GM18526 (cell line): Measurements from ENCODE around the gene COLEC11.

Experiments
- POLR2A ChIP-seq: IDR thresholded peaks from 3 replicates; pipeline ENCODE4 v1.6.1; 2011; ENCODE audit not compliant: insufficient read length; ENCODE audit errors: extremely low read depth

Gene COLEC11

DNA sequence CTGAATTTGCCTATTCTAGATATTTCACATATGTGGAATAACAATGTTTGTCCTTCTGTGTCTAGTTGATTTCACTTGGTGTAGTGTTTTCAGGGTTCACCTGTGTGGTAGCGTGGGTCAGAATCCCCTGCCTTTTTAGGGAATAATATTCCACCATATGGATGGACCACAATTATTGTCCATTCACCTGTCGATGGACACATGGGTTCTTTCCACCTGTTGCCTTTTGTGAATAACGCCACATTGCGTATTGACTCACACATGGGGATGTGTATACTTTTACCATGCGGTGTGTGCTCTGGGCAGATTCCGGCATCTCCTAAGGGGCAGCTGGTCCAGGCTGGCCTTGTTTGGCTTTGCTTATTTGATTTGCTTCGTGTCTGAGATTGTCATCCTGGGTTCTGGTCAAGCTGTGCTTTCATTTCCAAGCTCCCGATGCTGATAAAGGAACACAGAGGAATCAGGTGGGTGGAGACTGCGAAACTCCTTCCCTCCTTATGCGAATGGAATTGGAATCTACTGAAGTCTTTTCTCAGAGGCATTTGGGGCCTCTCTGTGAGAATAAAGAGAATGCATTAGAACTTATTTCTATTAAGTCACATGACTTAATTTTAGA is 44.2 kb downstream of the COLEC11 start:
- no peak for TF ChIP-seq POLR2A

DNA sequence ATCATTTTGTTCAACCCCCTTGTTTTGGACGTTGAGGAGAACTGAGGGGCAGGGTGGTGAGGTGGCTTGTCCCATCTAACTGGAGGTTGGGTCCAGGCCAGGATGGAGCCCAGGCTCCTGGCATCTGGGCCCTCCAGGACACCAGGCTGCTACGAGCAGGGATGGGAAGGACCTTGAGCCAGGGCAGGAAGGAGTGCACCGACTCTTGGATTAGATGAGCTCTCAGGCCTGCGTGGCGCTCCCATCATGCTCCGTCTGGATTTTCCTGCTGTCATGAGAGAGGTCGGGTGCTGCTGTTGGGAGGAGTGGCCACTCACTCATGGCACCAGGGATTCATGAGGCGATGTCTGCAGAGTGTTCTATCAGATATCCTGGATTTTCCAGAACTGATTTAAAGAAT is 44.7 kb downstream of the COLEC11 start:
- no peak for TF ChIP-seq POLR2A

DNA sequence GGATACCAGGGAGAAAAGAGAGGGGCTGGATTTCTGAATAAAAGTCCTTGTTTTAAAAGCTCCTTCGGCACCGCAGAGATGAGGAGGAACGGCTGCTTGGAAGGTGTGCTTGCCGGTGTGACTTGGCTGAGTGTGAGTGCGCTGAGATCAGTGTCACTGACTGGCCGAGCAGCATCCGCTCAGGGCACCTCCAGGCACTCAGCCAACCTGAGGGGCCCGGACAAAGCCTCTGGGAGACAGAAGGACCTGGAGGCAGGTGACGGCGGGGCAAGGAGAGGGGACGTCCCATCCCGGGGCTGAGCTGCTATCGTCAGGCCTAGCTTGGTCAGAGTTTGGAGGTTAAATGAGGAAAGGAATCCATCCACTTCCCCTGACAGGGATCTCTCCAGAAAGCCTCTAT is 46.3 kb downstream of the COLEC11 start:
- TF ChIP-seq POLR2A = no peak

DNA sequence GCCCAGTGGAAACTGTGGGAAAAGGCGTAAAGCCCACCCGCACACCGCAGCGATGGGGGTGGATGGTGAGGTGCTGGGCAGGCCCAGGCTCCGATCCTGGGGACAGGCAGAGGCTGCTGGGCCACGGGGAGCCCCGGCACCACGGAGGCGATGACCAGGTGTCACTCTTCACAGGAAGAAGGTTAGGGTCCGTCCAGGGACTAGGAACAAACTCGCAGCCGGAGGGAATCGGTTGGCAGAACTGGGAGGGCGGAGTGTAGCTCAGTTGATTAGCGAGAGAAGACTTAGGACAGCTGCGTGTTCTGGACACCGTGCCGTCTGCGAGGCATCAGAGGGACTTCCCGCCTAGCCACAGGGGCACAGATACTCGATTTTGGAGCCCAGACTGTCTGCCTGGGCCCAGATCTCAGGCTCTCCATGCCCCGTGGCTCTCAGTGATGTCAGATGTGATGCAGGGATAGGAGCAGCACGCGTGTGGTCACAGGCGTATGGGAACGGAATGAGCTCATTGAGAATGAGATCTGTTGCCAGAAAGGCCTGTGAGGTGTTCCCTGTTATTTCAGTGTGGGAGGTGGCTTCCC is 47.0 kb downstream of the COLEC11 start:
- no peak for TF ChIP-seq POLR2A

DNA sequence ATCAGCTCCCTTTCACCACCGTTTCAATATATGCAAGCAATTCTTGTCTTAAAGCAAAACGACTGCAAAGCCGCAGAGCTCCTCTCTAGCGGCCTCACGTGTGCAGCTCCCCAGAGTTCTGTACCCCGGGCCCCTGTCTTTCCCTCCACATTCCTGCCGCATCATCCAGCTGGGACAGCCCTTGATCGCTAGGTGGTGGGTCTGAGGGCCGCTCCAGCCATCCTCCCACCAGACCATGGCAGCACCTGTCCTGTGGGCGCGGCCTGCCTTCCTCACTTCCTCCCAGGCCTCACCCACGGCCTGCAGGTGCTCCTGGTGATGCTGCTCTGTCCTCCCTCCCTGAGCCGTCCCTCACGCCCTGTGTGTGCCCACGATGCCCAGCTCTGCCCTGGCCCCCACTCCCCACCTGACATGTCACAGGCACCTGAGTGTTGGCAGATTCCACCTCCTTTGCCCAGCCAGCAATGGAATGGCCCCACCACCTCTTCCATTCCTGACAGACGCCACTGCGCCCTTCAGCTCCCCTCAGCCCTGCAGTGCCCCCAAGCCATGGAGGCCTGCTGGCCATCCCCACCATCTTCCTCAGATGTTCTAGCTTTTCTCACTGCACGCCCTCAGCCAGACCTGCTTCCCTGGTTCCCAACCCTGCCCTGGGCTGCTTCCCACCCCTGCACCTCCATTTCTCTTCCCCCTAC is 47.8 kb downstream of the COLEC11 start:
- no peak for TF ChIP-seq POLR2A

DNA sequence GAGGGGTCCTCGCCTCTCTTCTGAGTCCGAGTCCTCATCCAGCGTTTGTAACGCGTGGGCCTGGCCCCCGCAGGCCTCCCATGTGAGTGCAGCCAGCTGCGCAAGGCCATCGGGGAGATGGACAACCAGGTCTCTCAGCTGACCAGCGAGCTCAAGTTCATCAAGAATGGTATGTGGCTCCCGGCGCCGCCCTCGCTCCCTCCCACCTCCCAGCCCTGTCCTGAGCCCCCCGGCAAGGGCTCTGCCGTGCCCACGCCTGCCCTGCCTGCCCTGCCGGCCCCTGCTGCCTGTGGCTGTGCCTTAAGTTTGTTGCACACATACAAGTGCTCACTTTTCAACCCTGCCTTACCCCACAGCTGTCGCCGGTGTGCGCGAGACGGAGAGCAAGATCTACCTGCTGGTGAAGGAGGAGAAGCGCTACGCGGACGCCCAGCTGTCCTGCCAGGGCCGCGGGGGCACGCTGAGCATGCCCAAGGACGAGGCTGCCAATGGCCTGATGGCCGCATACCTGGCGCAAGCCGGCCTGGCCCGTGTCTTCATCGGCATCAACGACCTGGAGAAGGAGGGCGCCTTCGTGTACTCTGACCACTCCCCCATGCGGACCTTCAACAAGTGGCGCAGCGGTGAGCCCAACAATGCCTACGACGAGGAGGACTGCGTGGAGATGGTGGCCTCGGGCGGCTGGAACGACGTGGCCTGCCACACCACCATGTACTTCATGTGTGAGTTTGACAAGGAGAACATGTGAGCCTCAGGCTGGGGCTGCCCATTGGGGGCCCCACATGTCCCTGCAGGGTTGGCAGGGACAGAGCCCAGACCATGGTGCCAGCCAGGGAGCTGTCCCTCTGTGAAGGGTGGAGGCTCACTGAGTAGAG is 48.7 kb downstream of the COLEC11 start:
- no peak for TF ChIP-seq POLR2A

DNA sequence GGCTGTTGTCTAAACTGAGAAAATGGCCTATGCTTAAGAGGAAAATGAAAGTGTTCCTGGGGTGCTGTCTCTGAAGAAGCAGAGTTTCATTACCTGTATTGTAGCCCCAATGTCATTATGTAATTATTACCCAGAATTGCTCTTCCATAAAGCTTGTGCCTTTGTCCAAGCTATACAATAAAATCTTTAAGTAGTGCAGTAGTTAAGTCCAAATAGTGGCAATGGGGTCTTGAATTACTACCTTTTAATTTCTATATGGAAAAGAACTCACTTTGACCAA is 49.3 kb downstream of the COLEC11 start:
- TF ChIP-seq POLR2A = no peak

DNA sequence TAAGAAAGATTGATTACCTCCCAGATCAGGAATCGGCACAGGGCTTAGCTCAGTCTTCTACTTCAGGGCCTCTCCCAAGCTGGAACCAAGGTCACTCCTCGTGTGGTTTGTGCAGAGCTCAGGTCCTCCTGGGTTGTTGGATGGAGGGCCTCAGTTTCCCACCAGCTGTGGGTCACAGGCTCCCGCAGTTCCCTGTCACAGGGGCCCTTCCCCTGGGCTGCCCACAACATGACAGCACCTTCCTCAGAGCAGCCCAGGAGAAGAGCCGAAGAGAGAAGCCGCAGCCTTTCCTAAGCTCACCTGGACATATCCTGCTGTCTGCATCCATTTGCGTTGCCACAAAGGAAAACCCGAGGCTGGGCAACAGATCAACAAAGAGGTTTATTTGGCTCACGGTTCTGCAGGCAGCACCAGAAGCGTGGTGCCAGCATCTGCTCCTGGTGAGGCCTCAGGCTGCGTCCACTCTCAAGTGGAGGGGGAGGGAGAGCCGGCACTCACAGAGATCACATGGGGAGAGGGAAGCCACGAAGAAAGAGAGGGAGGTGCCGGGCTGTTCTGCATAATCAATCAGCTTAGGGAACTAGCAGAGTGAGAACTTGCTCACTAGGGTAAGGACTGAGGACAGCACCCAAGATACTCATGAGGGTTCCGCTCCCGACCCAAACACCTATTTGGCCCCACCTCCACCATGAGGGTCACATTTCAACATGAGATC is 50.1 kb downstream of the COLEC11 start:
- TF ChIP-seq POLR2A = no peak

DNA sequence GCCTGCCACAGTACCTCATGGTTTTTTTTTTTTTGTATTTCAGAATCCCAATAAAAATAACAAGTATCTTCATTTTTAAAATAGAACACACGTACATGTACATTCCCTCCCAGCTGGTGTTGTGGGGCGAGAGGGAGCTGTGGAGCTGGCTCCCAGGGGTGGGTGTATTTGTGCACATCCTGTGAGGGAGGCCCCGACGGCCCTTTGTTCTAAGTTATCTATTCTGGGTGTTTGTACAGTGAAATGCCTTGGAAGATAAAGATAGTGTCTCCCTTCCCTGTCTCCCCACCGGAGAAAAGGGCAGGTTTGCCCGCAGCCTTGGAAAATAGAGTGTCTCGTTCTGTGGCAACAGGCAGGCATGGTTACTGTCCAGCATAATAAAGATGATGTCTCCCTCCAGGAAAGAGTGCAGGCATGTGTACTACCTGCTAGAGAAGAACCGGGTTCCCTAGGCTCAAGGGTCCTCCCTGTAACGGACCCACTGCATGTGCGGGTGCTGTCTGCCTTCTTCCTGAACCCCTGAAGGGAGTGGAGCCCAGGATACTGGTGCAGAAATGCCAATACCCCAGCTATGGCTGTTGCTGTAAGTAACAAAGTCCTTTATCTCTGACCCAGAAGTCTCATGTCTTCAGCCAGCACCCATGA is 51.0 kb downstream of the COLEC11 start:
- no peak for TF ChIP-seq POLR2A

DNA sequence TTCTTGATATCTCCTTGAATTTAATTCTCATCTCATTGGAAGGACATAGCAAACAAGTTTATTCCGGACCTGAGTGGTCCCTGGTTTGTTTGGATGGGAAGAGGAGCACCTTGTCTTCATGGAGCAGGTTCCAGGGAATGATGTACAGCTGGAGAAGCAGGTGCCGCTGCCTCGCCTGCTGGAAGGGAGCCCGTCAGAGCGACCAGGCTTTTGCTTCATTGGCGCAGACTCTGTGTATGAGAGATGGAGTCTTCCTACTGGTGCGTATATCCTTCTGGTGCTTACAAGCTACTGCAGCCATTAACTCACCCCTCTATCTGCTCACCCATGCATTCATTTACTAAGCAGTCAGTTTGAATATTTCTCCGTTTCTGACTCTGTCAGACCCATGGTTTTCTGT is 51.5 kb downstream of the COLEC11 start:
- no peak for TF ChIP-seq POLR2A

DNA sequence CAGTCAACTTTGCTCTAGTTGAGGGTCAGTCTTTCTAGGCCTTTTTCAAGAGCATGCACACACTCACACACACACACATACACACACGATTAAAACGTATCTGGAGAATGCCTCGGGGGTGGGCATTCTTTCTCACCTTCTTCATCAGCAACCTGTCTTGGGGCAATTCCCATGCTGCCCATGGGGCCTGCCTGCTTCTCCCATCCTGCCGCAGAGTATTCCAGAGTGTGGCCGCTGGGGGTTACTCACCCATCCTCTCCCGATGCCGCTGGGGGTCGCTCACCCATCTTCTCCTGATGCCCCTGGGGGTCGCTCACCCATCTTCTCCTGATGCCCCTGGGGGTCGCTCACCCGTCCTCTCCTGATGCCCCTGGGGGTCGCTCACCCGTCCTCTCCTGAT is 52.3 kb downstream of the COLEC11 start:
- no peak for TF ChIP-seq POLR2A

DNA sequence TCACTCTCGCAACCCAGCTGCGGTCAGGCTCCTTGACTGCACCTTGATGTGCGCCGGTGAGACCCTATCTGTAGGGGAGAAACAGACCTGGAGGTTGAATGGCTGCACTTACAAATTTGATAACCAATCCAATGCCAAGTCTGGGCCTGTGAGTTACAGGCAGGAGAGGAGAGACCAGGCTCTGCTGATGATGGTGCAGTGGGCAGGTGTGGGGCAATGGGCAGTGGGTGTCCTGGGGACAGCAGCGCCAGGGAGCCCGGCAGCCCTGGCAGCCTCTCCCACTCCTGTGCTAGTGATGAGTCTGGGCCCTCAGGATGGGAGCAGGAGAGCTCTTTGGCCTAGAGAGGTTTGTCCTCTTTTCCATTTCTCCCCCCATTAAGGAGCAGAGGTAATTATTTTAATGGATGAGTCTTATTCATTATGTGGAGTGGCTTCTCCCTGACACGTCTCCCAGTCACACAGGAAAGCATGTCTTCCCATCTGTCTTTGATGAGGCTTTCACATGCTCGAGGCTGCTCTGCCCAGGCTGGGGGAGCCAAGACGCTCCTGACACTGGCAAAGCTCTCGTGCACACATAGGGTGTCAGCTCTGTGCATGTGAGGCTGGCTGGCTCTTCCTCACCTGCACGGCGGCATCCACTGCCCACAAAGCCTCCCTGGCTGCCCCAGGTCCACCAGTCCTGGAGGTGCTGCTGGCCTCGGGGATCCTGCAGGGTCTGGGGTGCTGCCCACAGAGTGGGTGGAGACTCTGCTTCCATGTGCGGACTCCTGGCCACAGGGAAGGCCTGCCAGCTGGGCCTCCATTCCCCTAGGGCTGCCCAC is 53.1 kb downstream of the COLEC11 start:
- TF ChIP-seq POLR2A = no peak

DNA sequence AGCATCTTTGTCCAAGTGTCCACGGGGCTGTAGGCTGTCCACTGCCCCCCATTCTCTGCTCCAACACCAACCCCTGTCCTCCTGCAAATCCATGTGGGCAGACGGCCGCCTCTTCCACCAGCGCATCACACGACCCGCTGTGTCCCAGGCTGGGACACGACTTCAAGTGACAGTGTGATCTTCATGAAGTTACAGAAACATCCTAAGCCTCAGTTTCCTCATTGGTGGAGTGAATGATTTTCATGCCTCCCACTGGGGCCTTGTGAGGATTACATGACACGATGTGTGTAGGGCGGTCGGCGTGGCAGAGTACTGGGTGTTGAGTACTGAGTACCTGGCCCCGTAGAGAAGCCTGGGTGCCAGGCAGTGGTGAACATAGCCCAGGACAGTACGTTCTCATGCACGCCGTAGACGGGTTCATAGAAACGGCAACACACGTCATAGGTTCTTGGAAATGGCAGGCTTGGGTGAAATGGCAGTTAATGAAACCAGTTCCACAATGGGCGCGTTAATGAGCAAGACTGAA is 53.8 kb downstream of the COLEC11 start:
- TF ChIP-seq POLR2A = no peak

DNA sequence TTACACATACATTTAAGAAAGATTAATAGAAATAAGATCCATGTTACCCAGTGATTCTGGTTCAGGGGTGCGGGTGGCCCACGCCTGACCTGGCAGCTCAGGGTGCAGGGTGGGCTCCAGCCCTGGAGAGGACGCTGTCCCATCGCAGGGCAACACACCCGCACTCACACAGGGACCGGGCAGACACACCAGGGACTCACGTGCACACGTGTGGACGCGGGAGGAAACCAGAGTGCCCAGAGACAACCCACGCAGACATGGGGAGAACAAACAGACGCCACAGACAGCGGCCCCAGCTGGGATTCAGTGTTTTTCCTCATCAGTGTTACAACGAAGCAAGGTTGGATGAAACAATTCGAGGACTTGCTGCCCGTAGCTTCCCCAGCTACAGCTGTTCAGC is 54.7 kb downstream of the COLEC11 start:
- no peak for TF ChIP-seq POLR2A
